Measurements from ENCODE around the gene MSH4.

The MSH4 gene

GRCh38 chr1:75950176-75950575 is 153.5 kb downstream of the MSH4 start:
- DNase-seq, result no peak

- no peak for DNase-seq
Measured at GRCh38 chr1:75952016-75952415, 155.3 kb downstream of the MSH4 start.

- DNase-seq, result no peak
Measured at GRCh38 chr1:75953461-75953860, 156.8 kb downstream of the MSH4 start.

GRCh38 chr1:75954586-75954985 is 157.9 kb downstream of the MSH4 start:
- DNase-seq, result no peak

Measured in NCI-H1092 treated with DMSO at 0.1 percent for 48 hours (cell line).